Endodermal cell (in vitro differentiated cells): ENCODE results near the gene NFIC. TPM values are rescaled to one million over a fixed set of nuclear protein-coding genes. Genes with fewer than 3 reads are reported as not detected.

Source experiments
- DNase-seq: peaks from one replicate; pipeline ENCODE4 v3.0.0-alpha.2; 2017
- H3K27ac ChIP-seq: 2 replicates; pipeline ENCODE4 v1.5.1; 2013; ENCODE audit warnings: mild to moderate bottlenecking, low read depth, low read length, moderate library complexity
- H3K27me3 ChIP-seq: 2 replicates; pipeline ENCODE4 v1.6.1; 2013; ENCODE audit warnings: mild to moderate bottlenecking, low read length, moderate library complexity; ENCODE audit not compliant: insufficient read depth, control insufficient read depth, poor library complexity, severe bottlenecking
- H3K36me3 ChIP-seq: 2 replicates; pipeline ENCODE4 v1.7.0; 2013; ENCODE audit warnings: mild to moderate bottlenecking, low read length, moderate library complexity; ENCODE audit not compliant: control insufficient read depth, insufficient read depth
- H3K4me1 ChIP-seq: one replicate; pipeline ENCODE4 v1.7.0; 2013; ENCODE audit warnings: low read length; ENCODE audit not compliant: control insufficient read depth, insufficient read depth
- H3K4me3 ChIP-seq: 2 replicates; pipeline ENCODE4 v1.5.1; 2013; ENCODE audit warnings: mild to moderate bottlenecking, low read length, moderate library complexity
- H3K9ac ChIP-seq: 2 replicates; pipeline ENCODE4 v1.6.1; 2013; ENCODE audit warnings: mild to moderate bottlenecking, low read length, moderate library complexity; ENCODE audit not compliant: poor library complexity, severe bottlenecking; ENCODE audit errors: extremely low read depth
- H3K9me3 ChIP-seq: 2 replicates; pipeline ENCODE4 v1.6.1; 2013; ENCODE audit warnings: mild to moderate bottlenecking, low read length, moderate library complexity; ENCODE audit not compliant: control insufficient read depth
- H3K27ac Mint-ChIP-seq: 2 replicates; pipeline ENCODE4 v1.8.0; 2020; ENCODE audit warnings: mixed read lengths
- H3K27me3 Mint-ChIP-seq: 2 replicates; pipeline ENCODE4 v1.8.0; 2021; ENCODE audit warnings: mild to moderate bottlenecking, mixed read lengths; ENCODE audit not compliant: insufficient read depth
- H3K36me3 Mint-ChIP-seq: 2 replicates; pipeline ENCODE4 v1.8.0; 2020; ENCODE audit warnings: low read depth, mixed read lengths
- H3K4me1 Mint-ChIP-seq: 2 replicates; pipeline ENCODE4 v1.8.0; 2020; ENCODE audit warnings: mixed read lengths
- H3K4me3 Mint-ChIP-seq: 2 replicates; pipeline ENCODE4 v1.8.0; 2020; ENCODE audit warnings: mild to moderate bottlenecking, moderate library complexity, mixed read lengths
- H3K9me3 Mint-ChIP-seq: 2 replicates; pipeline ENCODE4 v1.8.0; 2020; ENCODE audit warnings: mild to moderate bottlenecking, mixed read lengths
- CTCF ChIP-seq: fragments of 200-600 bp; sonication (generic); conservative IDR thresholded peaks from 2 replicates; pipeline ENCODE4 v1.5.0; 2021; ENCODE audit warnings: antibody characterized with exemption, mild to moderate bottlenecking
- WGBS, 2 experiments: methylation state at CpG; one replicate each; pipeline versions ENCODE4 v1.1.5 to v1.1.7; 2013; ENCODE audit warnings: missing lambda C conversion rate in 2 of 2, mixed read lengths in 1 of 2; ENCODE audit not compliant: insufficient coverage in 1 of 2, insufficient read length in 1 of 2; 5-methylcytosine and 5-hydroxymethylcytosine counted together
- total RNA-seq, 2 donors: library from RNA; stranded (reverse); fragmentation: NEBNext Ultra II Directional in 1 of 2; extraction: Animal tissue kit (Norgen Biotek cat#: 25700) in 1 of 2; gene quantifications; 2 replicates in 1 of 2; 3 replicates in 1 of 2; pipeline ENCODE4 v1.2.1, GENCODE V29; 2021

NFIC gene
- total RNA-seq, 2 donors from 2014 or later, result 5.2 to 6.6 TPM

- Mint-ChIP-seq H3K4me1 (peaks cover 10% of the 10 kb centered on the region), H3K4me3 (peak overlapping the region; percentile 38), H3K36me3 (no peaks in the 10 kb centered on the region), H3K27me3 (peaks cover 15% of the 10 kb centered on the region), H3K27ac (no peak overlapping the region), H3K9me3 (no peaks in the 10 kb centered on the region)
- Histone ChIP-seq H3K27me3 (peaks cover 12% of the 10 kb centered on the region), H3K4me1 (peaks cover 8% of the 10 kb centered on the region), H3K4me3 (no peak overlapping the region), H3K9me3 (no peaks in the 10 kb centered on the region), H3K27ac (peak overlapping the region; percentile 55), H3K36me3 (no peaks in the 10 kb centered on the region), H3K9ac (no peak overlapping the region)
- DNase-seq, result peak; percentile 76
- TF ChIP-seq CTCF, result no peak
- WGBS, 2 experiments, result 43 to 68% methylated on average over 4 to 19 of the region's 19 CpGs
Observed at GRCh38 chr19:3458229-3459088, 92.1 kb downstream of the NFIC start.

- Histone ChIP-seq H3K9ac (no peak overlapping the region), H3K27ac (peak overlapping the region; percentile 55), H3K4me3 (no peak overlapping the region), H3K9me3 (no peaks in the 10 kb centered on the region), H3K36me3 (no peaks in the 10 kb centered on the region), H3K27me3 (peaks cover 20% of the 10 kb centered on the region), H3K4me1 (peaks cover 8% of the 10 kb centered on the region)
- peak; percentile 90 for DNase-seq
- peak overlapping the region; percentile 38 for H3K4me3 Mint-ChIP-seq
- TF ChIP-seq CTCF, result no peak
- no peaks in the 10 kb centered on the region for H3K9me3 Mint-ChIP-seq
- H3K36me3 Mint-ChIP-seq, result no peaks in the 10 kb centered on the region
- H3K27ac Mint-ChIP-seq, result no peak overlapping the region
- peaks cover 17% of the 10 kb centered on the region for H3K27me3 Mint-ChIP-seq
- peaks cover 10% of the 10 kb centered on the region for H3K4me1 Mint-ChIP-seq
- WGBS, 2 experiments, result 23 to 32% methylated on average over 4 to 26 of the region's 26 CpGs
Observed at GRCh38 chr19:3459089-3459881, 92.9 kb downstream of the NFIC start.

GRCh38 chr19:3459965-3460582 lies 93.7 kb downstream of the NFIC start:
- Histone ChIP-seq H3K27me3 (peaks cover 23% of the 10 kb centered on the region), H3K27ac (peak overlapping the region; percentile 55), H3K4me1 (peaks cover 8% of the 10 kb centered on the region), H3K4me3 (no peak overlapping the region), H3K9me3 (no peaks in the 10 kb centered on the region), H3K9ac (no peak overlapping the region), H3K36me3 (no peaks in the 10 kb centered on the region)
- Mint-ChIP-seq H3K4me3 (peak overlapping the region; percentile 38), H3K27ac (no peak overlapping the region), H3K9me3 (no peaks in the 10 kb centered on the region), H3K4me1 (peaks cover 10% of the 10 kb centered on the region), H3K27me3 (peaks cover 23% of the 10 kb centered on the region), H3K36me3 (no peaks in the 10 kb centered on the region)
- no peak for TF ChIP-seq CTCF
- WGBS, 2 experiments, result 86 to 90% methylated on average over 4 to 15 of the region's 15 CpGs
- no peak for DNase-seq
